ENCODE results near the gene OR52J3.

The OR52J3 gene

GRCh38 chr11:5046226-5046625 is at the start of gene OR52J3:
Gene OR52J3, plus strand, starts transcription at chr11:5046526. Its CDS starts 0 bp downstream, at chr11:5046526.
- no peak within 1 kb of the TSS for H3K27ac ChIP-seq
- TF ChIP-seq, protein P1, sequence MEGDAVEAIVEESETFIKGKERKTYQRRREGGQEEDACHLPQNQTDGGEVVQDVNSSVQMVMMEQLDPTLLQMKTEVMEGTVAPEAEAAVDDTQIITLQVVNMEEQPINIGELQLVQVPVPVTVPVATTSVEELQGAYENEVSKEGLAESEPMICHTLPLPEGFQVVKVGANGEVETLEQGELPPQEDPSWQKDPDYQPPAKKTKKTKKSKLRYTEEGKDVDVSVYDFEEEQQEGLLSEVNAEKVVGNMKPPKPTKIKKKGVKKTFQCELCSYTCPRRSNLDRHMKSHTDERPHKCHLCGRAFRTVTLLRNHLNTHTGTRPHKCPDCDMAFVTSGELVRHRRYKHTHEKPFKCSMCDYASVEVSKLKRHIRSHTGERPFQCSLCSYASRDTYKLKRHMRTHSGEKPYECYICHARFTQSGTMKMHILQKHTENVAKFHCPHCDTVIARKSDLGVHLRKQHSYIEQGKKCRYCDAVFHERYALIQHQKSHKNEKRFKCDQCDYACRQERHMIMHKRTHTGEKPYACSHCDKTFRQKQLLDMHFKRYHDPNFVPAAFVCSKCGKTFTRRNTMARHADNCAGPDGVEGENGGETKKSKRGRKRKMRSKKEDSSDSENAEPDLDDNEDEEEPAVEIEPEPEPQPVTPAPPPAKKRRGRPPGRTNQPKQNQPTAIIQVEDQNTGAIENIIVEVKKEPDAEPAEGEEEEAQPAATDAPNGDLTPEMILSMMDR (conservative IDR thresholded peaks at IDR 0.05), result no peak

DNA sequence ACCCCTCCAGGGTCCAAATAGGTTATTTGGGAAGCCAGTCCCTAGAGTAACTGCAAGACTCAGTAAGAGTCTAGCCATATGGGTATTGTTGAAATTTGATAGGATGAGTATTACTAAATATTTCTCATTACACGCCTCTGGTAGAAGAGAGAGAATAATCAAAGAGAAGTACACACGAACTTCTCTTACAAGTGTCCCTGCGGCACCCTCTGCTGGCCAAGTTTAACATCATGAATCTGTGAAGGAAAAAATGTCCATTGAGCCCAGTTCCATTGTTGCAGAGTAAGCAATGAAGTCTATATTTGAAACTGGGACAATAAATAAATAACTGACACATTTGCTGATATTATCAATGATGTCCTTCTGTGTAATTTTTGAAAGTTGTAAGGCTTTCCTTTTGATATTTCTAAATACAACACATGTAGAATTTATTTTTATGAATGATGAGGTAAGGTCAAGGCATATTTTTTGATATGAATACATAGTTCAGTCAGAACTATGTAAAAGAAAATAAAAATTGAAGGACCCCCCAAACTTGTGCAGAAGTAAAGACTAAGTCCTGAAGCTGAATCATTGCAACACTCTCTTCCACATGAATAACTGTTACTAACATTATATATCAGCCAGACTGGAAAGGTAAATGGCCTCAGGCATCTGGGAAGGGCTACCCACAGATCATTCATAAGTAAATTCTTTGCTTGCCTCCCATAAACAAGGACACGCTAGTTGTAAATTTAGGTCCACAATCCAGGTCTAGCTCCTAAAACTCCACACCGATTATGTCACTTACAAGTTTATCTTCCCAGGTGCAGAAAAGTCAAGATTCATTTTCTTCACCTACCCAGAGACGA is 41.7 kb upstream of the OR52J3 start:
- TF ChIP-seq, protein P1 (conservative IDR thresholded peaks at IDR 0.05), result peak; percentile 85
- no peak overlapping the region for H3K27ac ChIP-seq

DNA sequence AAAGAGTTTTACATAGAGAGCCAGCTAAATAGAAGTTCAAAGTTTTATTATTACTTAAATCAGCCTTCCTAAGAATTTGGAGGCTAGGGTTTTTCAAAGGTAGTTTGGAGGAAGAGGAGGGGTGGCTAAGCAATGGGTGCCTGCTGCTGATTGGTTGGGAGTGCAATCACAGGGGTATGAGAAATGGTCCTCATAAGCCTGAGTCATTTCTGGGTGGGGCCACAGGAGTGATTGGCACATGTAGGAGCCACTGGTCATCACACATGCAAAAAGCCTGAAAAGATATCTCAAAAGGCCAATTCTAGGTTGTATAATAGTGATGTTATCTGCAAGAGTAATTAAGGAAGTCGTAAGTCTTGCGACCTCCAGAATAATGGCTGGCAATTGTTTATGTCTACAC is 38.8 kb upstream of the OR52J3 start:
- TF ChIP-seq, protein P1 (conservative IDR thresholded peaks at IDR 0.05), result no peak

GRCh38 chr11:5011254-5011653 is 35.1 kb upstream of the OR52J3 start:
- H3K27ac ChIP-seq, result no peak overlapping the region
- TF ChIP-seq, protein P1 (conservative IDR thresholded peaks at IDR 0.05), result no peak

More for the DNA sequence above, 38.8 kb upstream of the OR52J3 start:
- H3K27ac ChIP-seq, result no peak overlapping the region

GRCh38 chr11:5013012-5013411 is 33.3 kb upstream of the OR52J3 start:
- H3K27ac ChIP-seq, result no peak overlapping the region
- TF ChIP-seq, protein P1 (conservative IDR thresholded peaks at IDR 0.05), result no peak

GRCh38 chr11:5021996-5022395 is 24.3 kb upstream of the OR52J3 start:
- TF ChIP-seq, protein P1 (conservative IDR thresholded peaks at IDR 0.05), result no peak
- H3K27ac ChIP-seq, result no peak overlapping the region

DNA sequence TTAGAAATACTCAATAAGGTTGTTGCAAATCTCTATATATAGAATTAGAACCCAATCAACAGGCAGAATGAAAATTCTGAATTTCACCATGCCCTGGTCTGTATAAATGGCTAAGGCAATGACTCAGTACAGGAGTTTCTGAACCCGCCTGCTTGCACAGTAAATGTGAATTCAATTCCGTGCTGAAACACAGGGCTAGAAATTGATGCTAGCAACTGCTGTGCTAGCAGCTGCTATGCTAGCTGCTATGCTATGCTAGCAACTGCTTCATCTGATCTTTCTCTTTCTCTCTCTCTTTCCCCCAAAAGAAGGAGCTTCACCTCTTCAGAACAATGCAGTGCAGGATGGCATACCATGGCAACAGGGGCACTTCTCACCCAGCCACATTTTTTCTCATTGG is 9.7 kb upstream of the OR52J3 start:
- TF ChIP-seq, protein P1 (conservative IDR thresholded peaks at IDR 0.05), result no peak
- H3K27ac ChIP-seq, result no peak overlapping the region
